Muscle of leg (tissue), 11 donors: Measurements from ENCODE around the gene PCBP3. TPM values are rescaled to one million over a fixed set of nuclear protein-coding genes. Genes with fewer than 3 reads are reported as not detected.
"Not testable (repeated sequence)": the region's sequence is repeated elsewhere in the genome, so short reads cannot be mapped to it uniquely, and the experiment has no call there.

ENCODE experiments used
- DNase-seq: peaks from one replicate; pipeline ENCODE4 v3.0.0; 2013
- H3K27ac ChIP-seq: one replicate; pipeline ENCODE4 v1.5.1; 2013; ENCODE audit warnings: mild to moderate bottlenecking, low read length, control low read depth
- H3K27me3 ChIP-seq: one replicate; pipeline ENCODE4 v1.6.1; 2013; ENCODE audit warnings: low read length; ENCODE audit not compliant: control insufficient read depth, insufficient read depth
- H3K36me3 ChIP-seq: one replicate; pipeline ENCODE4 v1.6.1; 2013; ENCODE audit warnings: low read length; ENCODE audit not compliant: control insufficient read depth, insufficient read depth
- H3K4me1 ChIP-seq: one replicate; pipeline ENCODE4 v1.6.1; 2013; ENCODE audit warnings: low read length; ENCODE audit not compliant: control insufficient read depth, insufficient read depth
- H3K4me3 ChIP-seq: one replicate; pipeline ENCODE4 v1.5.1; 2013; ENCODE audit warnings: low read length, control low read depth
- H3K9me3 ChIP-seq: replicated peaks from 2 replicates; pipeline ENCODE4 v1.6.1; 2013; ENCODE audit warnings: low read depth, low read length; ENCODE audit not compliant: control insufficient read depth
- WGBS: methylation state at CpG from one replicate; pipeline ENCODE4 v1.1.5; 2013; ENCODE audit warnings: missing lambda C conversion rate; ENCODE audit not compliant: insufficient coverage; 5-methylcytosine and 5-hydroxymethylcytosine counted together
- polyA plus RNA-seq, 8 donors: library from polyadenylated mRNA; unstranded; fragments of 120-200 nt; gene quantifications; one replicate each; pipeline versions ENCODE4 v1.2.1 to v1.2.3, GENCODE V29; 2013; ENCODE audit warnings: inconsistent platforms in 1 of 8, low replicate concordance in 1 of 8; ENCODE audit not compliant: insufficient read length in 8 of 8, insufficient read depth in 1 of 8
- total RNA-seq: library from RNA; stranded (reverse); fragments of 120-200 nt; gene quantifications from one replicate; pipeline ENCODE4 v1.2.4, GENCODE V29; 2013

PCBP3 gene
- total and polyA plus RNA-seq, 9 donors, result 0.76 to 2.3 (median 1.2) TPM

- H3K27ac ChIP-seq, result no peak overlapping the region
- H3K4me1 ChIP-seq, result peaks cover 9% of the 10 kb centered on the region
- DNase-seq, result no peak
- H3K4me3 ChIP-seq, result no peak overlapping the region
- H3K9me3 ChIP-seq, result no peaks in the 10 kb centered on the region
- WGBS, result 89% methylated on average over 6 of the region's 6 CpGs
- H3K27me3 ChIP-seq, result peaks cover 63% of the 10 kb centered on the region
- no peaks in the 10 kb centered on the region for H3K36me3 ChIP-seq
Measured at GRCh38 chr21:45613396-45613795, 30.1 kb upstream of the PCBP3 start.

DNA sequence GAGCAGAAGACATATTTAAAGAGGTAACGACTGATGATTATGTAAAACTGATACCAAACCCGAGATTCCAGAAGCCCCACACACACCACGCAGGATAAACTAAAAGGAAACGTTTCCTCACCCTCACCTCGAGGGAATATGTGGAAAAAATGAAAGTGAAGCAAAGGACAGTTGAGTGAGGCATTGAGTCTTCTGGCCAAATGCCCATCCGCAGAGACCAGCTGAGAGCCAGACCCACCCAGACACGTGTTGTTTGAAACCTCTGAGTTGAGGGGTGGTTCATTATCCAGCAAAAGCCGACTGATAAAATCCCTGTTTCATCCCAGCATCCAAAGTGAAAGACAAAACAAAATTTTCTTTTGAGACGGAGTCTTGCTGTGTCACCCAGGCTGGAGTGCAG, 29.6 kb upstream of the PCBP3 start:
- no peak overlapping the region for H3K27ac ChIP-seq
- H3K9me3 ChIP-seq, result no peaks in the 10 kb centered on the region
- no peak for DNase-seq
- peaks cover 13% of the 10 kb centered on the region for H3K4me1 ChIP-seq
- no peaks in the 10 kb centered on the region for H3K36me3 ChIP-seq
- no peak overlapping the region for H3K4me3 ChIP-seq
- WGBS, result 62% methylated on average over 4 of the region's 9 CpGs
- peaks cover 63% of the 10 kb centered on the region for H3K27me3 ChIP-seq

- H3K36me3 ChIP-seq, result no peaks in the 10 kb centered on the region
- H3K27me3 ChIP-seq, result peaks cover 64% of the 10 kb centered on the region
- no peaks in the 10 kb centered on the region for H3K9me3 ChIP-seq
- H3K4me3 ChIP-seq, result no peak overlapping the region
- peaks cover 13% of the 10 kb centered on the region for H3K4me1 ChIP-seq
- no peak for DNase-seq
- WGBS, result 45% methylated on average over 27 of the region's 27 CpGs
- no peak overlapping the region for H3K27ac ChIP-seq
Measured at GRCh38 chr21:45615145-45615711, 28.3 kb upstream of the PCBP3 start.

GRCh38 chr21:45617021-45617921, 26.3 kb upstream of the PCBP3 start:
- Histone ChIP-seq H3K27me3 (peaks cover 49% of the 10 kb centered on the region), H3K27ac (no peak overlapping the region), H3K9me3 (no peaks in the 10 kb centered on the region), H3K4me1 (peaks cover 8% of the 10 kb centered on the region), H3K36me3 (no peaks in the 10 kb centered on the region), H3K4me3 (no peak overlapping the region)
- DNase-seq, result no peak
- WGBS, result 72% methylated on average over 10 of the region's 19 CpGs

GRCh38 chr21:45618287-45618686, 25.2 kb upstream of the PCBP3 start:
- H3K9me3 ChIP-seq, result no peaks in the 10 kb centered on the region
- peaks cover 8% of the 10 kb centered on the region for H3K4me1 ChIP-seq
- peaks cover 49% of the 10 kb centered on the region for H3K27me3 ChIP-seq
- WGBS, result 20% methylated on average over 13 of the region's 13 CpGs
- H3K27ac ChIP-seq, result no peak overlapping the region
- DNase-seq, result no peak
- H3K4me3 ChIP-seq, result no peak overlapping the region
- no peaks in the 10 kb centered on the region for H3K36me3 ChIP-seq

DNA sequence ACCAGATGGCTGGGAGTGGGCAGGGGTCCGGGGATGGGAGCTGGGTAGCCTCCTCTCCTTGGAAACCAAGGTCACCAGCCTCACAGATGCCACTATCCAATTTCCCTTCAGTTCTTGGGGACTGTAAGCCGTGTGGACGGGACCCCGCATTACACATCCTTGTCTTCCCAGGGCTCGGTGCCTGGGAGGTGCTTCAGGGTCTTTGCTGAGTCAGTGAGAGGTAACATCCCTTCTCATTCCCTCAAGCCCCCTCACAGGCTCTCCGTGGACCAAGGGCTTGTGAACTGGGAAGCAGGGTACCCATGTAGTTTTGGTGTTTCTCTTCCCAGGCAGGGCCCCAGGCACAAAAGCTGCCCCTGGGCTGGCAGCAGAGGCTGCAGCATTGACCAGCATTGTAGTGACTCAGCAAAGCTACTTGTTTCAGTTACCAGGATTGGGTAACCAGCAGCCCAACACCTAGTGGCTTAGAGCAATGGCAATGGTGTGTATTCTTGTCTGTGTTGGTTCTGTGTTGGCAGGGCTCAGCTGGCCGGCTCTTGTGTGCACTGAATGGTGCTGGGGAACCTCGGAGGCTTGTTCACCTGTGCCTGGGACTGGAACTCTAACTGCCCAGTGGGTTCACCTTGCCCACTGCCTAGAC, 24.6 kb upstream of the PCBP3 start:
- WGBS, result 80% methylated on average over 2 of the region's 8 CpGs
- no peak overlapping the region for H3K4me3 ChIP-seq
- H3K36me3 ChIP-seq, result no peaks in the 10 kb centered on the region
- no peaks in the 10 kb centered on the region for H3K9me3 ChIP-seq
- DNase-seq, result no peak
- no peak overlapping the region for H3K27ac ChIP-seq
- H3K4me1 ChIP-seq, result peaks cover 8% of the 10 kb centered on the region
- peaks cover 49% of the 10 kb centered on the region for H3K27me3 ChIP-seq

- H3K27me3 ChIP-seq, result peaks cover 39% of the 10 kb centered on the region
Measured at GRCh38 chr21:45620201-45620923, 23.2 kb upstream of the PCBP3 start.

DNA sequence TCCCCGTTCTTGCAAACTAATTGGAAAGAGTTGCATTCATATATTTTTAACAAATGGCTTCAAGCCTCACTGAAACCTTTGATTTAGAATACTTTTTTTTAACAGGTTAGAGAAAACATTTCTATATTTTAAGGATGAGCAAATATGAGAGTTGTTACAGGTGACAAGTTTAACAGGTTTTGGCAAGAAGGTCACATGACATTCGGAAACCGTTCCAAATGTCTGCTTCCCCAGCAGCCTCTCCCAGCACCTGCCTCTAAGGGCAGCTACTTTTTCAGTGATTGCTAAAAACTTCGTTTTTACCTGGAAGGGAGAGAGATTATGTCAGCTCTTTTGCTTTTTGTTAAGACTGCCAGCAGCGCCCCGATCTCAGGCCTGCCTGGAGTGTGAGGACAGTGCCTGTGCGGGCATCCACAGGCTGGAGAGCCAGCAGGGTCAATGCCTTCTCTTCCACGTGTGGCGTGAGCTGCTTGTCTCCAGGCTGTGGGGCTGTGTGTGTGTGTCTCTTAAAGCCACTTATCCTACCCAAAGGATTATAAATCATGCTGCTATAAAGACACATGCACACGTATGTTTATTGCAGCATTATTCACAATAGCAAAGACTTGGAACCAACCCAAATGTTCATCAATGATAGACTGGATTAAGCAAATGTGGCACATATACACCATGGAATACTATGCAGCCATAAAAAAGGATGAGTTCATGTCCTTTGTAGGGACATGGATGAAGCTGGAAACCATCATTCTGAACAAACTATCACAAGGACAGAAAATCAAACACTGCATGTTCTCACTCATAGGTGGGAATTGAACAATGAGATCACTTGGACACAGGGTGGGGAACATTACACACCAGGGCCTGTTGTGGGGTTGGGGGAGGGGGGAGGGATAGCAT, 21.8 kb upstream of the PCBP3 start:
- H3K4me3 ChIP-seq, result not testable (repeated sequence)

More at GRCh38 chr21:45620201-45620923, 23.2 kb upstream of the PCBP3 start:
- no peak overlapping the region for H3K27ac ChIP-seq
- DNase-seq, result no peak
- H3K4me3 ChIP-seq, result no peak overlapping the region
- no peaks in the 10 kb centered on the region for H3K9me3 ChIP-seq
- peaks cover 8% of the 10 kb centered on the region for H3K4me1 ChIP-seq
- no peaks in the 10 kb centered on the region for H3K36me3 ChIP-seq
- 61% methylated on average over 5 of the region's 12 CpGs for WGBS

GRCh38 chr21:45622416-45623097, 21.0 kb upstream of the PCBP3 start:
- H3K27me3 ChIP-seq, result peaks cover 23% of the 10 kb centered on the region
- 72% methylated on average over 16 of the region's 19 CpGs for WGBS
- peaks cover 8% of the 10 kb centered on the region for H3K4me1 ChIP-seq
- no peak overlapping the region for H3K27ac ChIP-seq
- no peak overlapping the region for H3K4me3 ChIP-seq
- no peak for DNase-seq
- H3K9me3 ChIP-seq, result no peaks in the 10 kb centered on the region
- no peaks in the 10 kb centered on the region for H3K36me3 ChIP-seq

More for the DNA sequence above, 21.8 kb upstream of the PCBP3 start:
- H3K36me3 ChIP-seq, DNase-seq, H3K4me1 ChIP-seq, H3K9me3 ChIP-seq, H3K27ac ChIP-seq: not testable (repeated sequence)
- no CpG with 5 or more reads among the region's 10 CpGs for WGBS
- peaks cover 30% of the 10 kb centered on the region for H3K27me3 ChIP-seq
